GM10248 (cell line): ENCODE data around the gene MLC1.

Experiments
- CTCF ChIA-PET: fragments of 300-600 bp; sonication (Branson Sonifier 250); formaldehyde crosslinking; extraction: SDS; loops from one replicate; lab custom pipeline; 2021; ENCODE audit warnings: antibody characterized with exemption; lab: Yijun Ruan, JAX
- POLR2A ChIA-PET: fragments of 350-650 bp; sonication (Branson Sonifier 250); formaldehyde crosslinking; extraction: SDS; loops from one replicate; lab custom pipeline; 2020; ENCODE audit warnings: antibody characterized with exemption; lab: Yijun Ruan, JAX
- DNase-seq: peaks from one replicate; pipeline ENCODE4 v3.0.0; 2012; ENCODE audit errors: extremely low spot score
- CTCF ChIP-seq: IDR thresholded peaks from 2 replicates; pipeline ENCODE4 v1.5.1; 2012; ENCODE audit warnings: mild to moderate bottlenecking, low read depth; ENCODE audit errors: extremely low read depth, missing control alignments, control extremely low read depth

Gene MLC1

DNA sequence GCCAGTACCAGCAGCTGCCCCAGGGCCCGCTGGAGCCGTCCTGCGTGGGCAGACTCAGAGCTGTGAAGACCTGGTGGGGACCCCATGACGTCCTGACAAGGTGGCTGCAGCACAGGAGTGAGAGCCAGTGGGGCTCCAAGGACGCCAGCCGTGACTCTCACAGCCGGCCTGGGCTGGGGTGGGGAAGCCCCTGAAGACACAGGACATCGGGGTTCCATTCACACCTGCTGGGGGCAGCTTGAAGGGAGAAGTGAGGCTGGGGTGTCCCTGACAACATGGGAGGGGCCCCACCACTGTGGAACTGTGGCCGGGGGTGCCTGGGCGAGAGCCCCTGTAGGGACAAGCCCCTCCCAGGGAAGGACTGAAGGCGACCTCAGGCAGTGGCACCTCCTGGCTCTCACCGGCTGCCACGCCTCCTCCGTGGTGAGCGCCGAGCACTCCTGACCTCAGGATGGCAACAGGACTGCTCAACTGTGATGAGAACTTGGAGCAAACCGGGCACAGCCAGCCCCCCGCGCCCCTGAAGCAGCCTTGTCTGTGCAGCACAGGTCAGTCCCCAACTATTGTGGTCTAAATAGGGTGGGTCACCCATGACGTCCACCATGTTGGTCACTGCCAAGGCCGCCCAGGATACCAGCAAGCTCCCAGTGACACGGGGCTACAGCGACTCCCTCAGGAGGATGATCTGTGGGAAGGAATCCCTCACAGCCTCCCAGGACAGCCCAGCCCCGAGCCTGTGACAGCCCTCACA, 49.9 kb downstream of the MLC1 start:
- DNase-seq, result no peak
- TF ChIP-seq CTCF, result no peak
- ChIA-PET CTCF (interaction anchor here (0.8 to 1.3 kb wide), 4 partner anchors 30 to 155 kb away, joined by 3 to 5 read pairs (median 4); no protein-coding TSS in a partner anchor), POLR2A (no interaction called here)

- DNase-seq, result no peak
- POLR2A ChIA-PET, result no interaction called here
- CTCF ChIA-PET, result interaction anchor here (0.8 to 1.3 kb wide), 4 partner anchors 29 to 156 kb away, joined by 3 to 5 read pairs (median 4); no protein-coding TSS in a partner anchor
- TF ChIP-seq CTCF, result no peak
These were observed 50.8 kb downstream of the MLC1 start for GRCh38 chr22:50034126-50035081.

GRCh38 chr22:50032941-50033601, 52.2 kb downstream of the MLC1 start:
- no peak for DNase-seq
- ChIA-PET CTCF (interaction anchor here (4.3 kb wide), 1 partner anchor 101 kb away, joined by 90 read pairs; no protein-coding TSS in a partner anchor), POLR2A (no interaction called here)
- TF ChIP-seq CTCF, result no peak

GRCh38 chr22:50032109-50032871, 52.9 kb downstream of the MLC1 start:
- ChIA-PET CTCF (interaction anchor here (2.7 to 4.3 kb wide), 4 partner anchors 15 to 265 kb away, joined by 8 to 90 read pairs (median 23); no protein-coding TSS in a partner anchor), POLR2A (no interaction called here)

More at GRCh38 chr22:50032109-50032871, 52.9 kb downstream of the MLC1 start:
- DNase-seq, result no peak
- TF ChIP-seq CTCF, result no peak
